HepG2 (cell line): ENCODE results near the gene TUBA1C. TPM values are rescaled to one million over a fixed set of nuclear protein-coding genes. Genes with fewer than 3 reads are reported as not detected.

Experiments used
- ATAC-seq: fragments of 200-7000 bp; cut with Tn5 transposase; 3 replicates; pipeline ENCODE4 v1.9.1; 2020; ENCODE audit warnings: mild to moderate bottlenecking, moderate library complexity
- BruUV-seq: library from RNA; stranded (reverse); fragments of 400-500 nt; replicated peaks from 2 replicates; lab custom pipeline; 2021; lab: Mats Ljungman, UMichigan
- CTCF ChIA-PET: fragments of 300-600 bp; formaldehyde crosslinking; extraction: SDS; loops from one replicate; lab custom pipeline; 2021; ENCODE audit warnings: low total read pairs, inconsistent platforms, low intra/inter-chr PET ratio; lab: Yijun Ruan, JAX
- POLR2A ChIA-PET: fragments of 350-600 bp; sonication (Branson Sonifier 250); formaldehyde crosslinking; loops from one replicate; lab custom pipeline; 2020; ENCODE audit warnings: antibody characterized with exemption, inconsistent platforms; lab: Yijun Ruan, JAX
- DNase-seq: peaks from one replicate; pipeline ENCODE4 v3.0.0-alpha.2; 2015; ENCODE audit warnings: low spot score
- FAIRE-seq: peaks from 3 replicates; lab custom pipeline; 2011; peaks lifted over from hg19 to GRCh38; lab: Jason Lieb, UNC
- H2AFZ ChIP-seq: one replicate; pipeline ENCODE4 v1.6.1; 2011; ENCODE audit warnings: low read length, inconsistent platforms
- H3K27ac ChIP-seq: fragments of 300-600 bp; 3 replicates; pipeline ENCODE4 v1.8.0; 2011; ENCODE audit warnings: mixed run types, mild to moderate bottlenecking, mixed read lengths, low read length, inconsistent platforms; ENCODE audit not compliant: insufficient read depth; ENCODE audit errors: extremely low read length
- H3K27me3 ChIP-seq, 2 experiments: fragments of 200-600 bp in 1 of 2; 2 replicates in 1 of 2; 3 replicates in 1 of 2; pipeline versions ENCODE4 v1.6.0 to v1.8.0; 2011; ENCODE audit warnings: low read length in 2 of 2, mild to moderate bottlenecking in 2 of 2, moderate library complexity in 2 of 2, inconsistent platforms in 1 of 2; ENCODE audit not compliant: insufficient read depth in 2 of 2, control insufficient read depth in 1 of 2
- H3K36me3 ChIP-seq, 2 experiments: fragments of 200-600 bp in 1 of 2; replicated peaks in 1 of 2; 2 replicates in 1 of 2; 3 replicates in 1 of 2; pipeline versions ENCODE4 v1.5.1 to v1.8.0; 2011; ENCODE audit warnings: low read length in 2 of 2, inconsistent platforms in 1 of 2; ENCODE audit not compliant: insufficient read depth in 2 of 2, control insufficient read depth in 1 of 2
- H3K4me1 ChIP-seq: 2 replicates; pipeline ENCODE4 v1.5.1; 2012; ENCODE audit warnings: low read length, inconsistent platforms; ENCODE audit not compliant: insufficient read depth
- H3K4me2 ChIP-seq: 2 replicates; pipeline ENCODE4 v1.6.0; 2011; ENCODE audit warnings: low read depth, low read length, inconsistent platforms
- H3K4me3 ChIP-seq, 3 experiments: fragments of 200-600 bp in 1 of 3; sonication (generic), shearing (Covaris generic) in 1 of 3; replicated peaks in 1 of 3; 2 replicates each; pipeline ENCODE4 v1.5.1; 2011 to 2016; ENCODE audit warnings: low read length in 3 of 3, inconsistent platforms in 2 of 3, low read depth in 2 of 3, mild to moderate bottlenecking in 2 of 3, control low read depth in 1 of 3, mixed read lengths in 1 of 3; ENCODE audit not compliant: insufficient read depth in 1 of 3
- H3K79me2 ChIP-seq: one replicate; pipeline ENCODE4 v1.6.1; 2011; ENCODE audit warnings: low read length, inconsistent platforms; ENCODE audit not compliant: insufficient read depth
- H3K9ac ChIP-seq: 2 replicates; pipeline ENCODE4 v1.6.0; 2011; ENCODE audit warnings: mild to moderate bottlenecking, low read depth, low read length, inconsistent platforms; ENCODE audit not compliant: insufficient read depth
- H3K9me3 ChIP-seq: 2 replicates; pipeline ENCODE4 v1.5.1; 2012; ENCODE audit warnings: mild to moderate bottlenecking, low read length
- H4K20me1 ChIP-seq: 2 replicates; pipeline ENCODE4 v1.6.0; 2011; ENCODE audit warnings: inconsistent platforms, mild to moderate bottlenecking, low read length, moderate library complexity; ENCODE audit not compliant: insufficient read depth
- HCFC1 ChIP-seq: fragments of 150-350 bp; IDR thresholded peaks from 2 replicates; pipeline ENCODE4 v1.6.1; 2014; ENCODE audit warnings: low read depth, low read length
- PHF8 ChIP-seq: sonication (generic); formaldehyde crosslinking; IDR thresholded peaks from 2 replicates; pipeline ENCODE4 v1.5.0; 2020; ENCODE audit warnings: missing genetic modification reagents
- POLR2G ChIP-seq: fragments of 200-400 bp; formaldehyde crosslinking; IDR thresholded peaks from 2 replicates; pipeline ENCODE4 v1.6.1; 2018; ENCODE audit warnings: mild to moderate bottlenecking, low read depth, low read length, moderate library complexity
- TMF1 ChIP-seq: sonication (generic); formaldehyde crosslinking; IDR thresholded peaks from 2 replicates; pipeline ENCODE4 v1.8.1; 2022; ENCODE audit warnings: low read depth, missing genetic modification reagents
- TRIM24 ChIP-seq: sonication (generic); formaldehyde crosslinking; IDR thresholded peaks from 2 replicates; pipeline ENCODE4 v1.8.0; 2022; ENCODE audit warnings: mild to moderate bottlenecking, missing genetic modification reagents
- ZBTB7B ChIP-seq: sonication (generic); formaldehyde crosslinking; IDR thresholded peaks from 2 replicates; pipeline ENCODE4 v1.4.0; 2020; ENCODE audit warnings: missing genetic modification reagents
- ZFX ChIP-seq: sonication (generic); formaldehyde crosslinking; IDR thresholded peaks from 2 replicates; pipeline ENCODE4 v1.4.0; 2020; ENCODE audit warnings: mild to moderate bottlenecking, low read depth, missing genetic modification reagents, moderate library complexity
- ZMAT3 ChIP-seq: sonication (generic); formaldehyde crosslinking; conservative IDR thresholded peaks from 2 replicates; pipeline ENCODE4 v1.7.0; 2021; ENCODE audit warnings: missing genetic modification reagents
- ZNF607 ChIP-seq: sonication (generic); formaldehyde crosslinking; IDR thresholded peaks from 2 replicates; pipeline ENCODE4 v1.5.1; 2020; ENCODE audit warnings: missing genetic modification reagents, mild to moderate bottlenecking, borderline replicate concordance
- ZNF660 ChIP-seq: sonication (generic); formaldehyde crosslinking; IDR thresholded peaks from 2 replicates; pipeline ENCODE4 v1.5.1; 2020; ENCODE audit warnings: mild to moderate bottlenecking, low read depth, missing genetic modification reagents, borderline replicate concordance
- ZNF709 ChIP-seq: sonication (generic); formaldehyde crosslinking; IDR thresholded peaks from 2 replicates; pipeline ENCODE4 v1.5.0; 2020; ENCODE audit warnings: mild to moderate bottlenecking, missing genetic modification reagents
- ZNF720 ChIP-seq: sonication (generic); formaldehyde crosslinking; IDR thresholded peaks from 2 replicates; pipeline ENCODE4 v1.4.0; 2020; ENCODE audit warnings: missing genetic modification reagents
- ZNF768 ChIP-seq: sonication (generic); formaldehyde crosslinking; IDR thresholded peaks from 2 replicates; pipeline ENCODE4 v1.4.0; 2020; ENCODE audit warnings: missing genetic modification reagents
- WGBS: methylation state at CpG from one replicate; pipeline ENCODE4 v1.1.6; 2017; ENCODE audit warnings: low lambda C conversion rate; 5-methylcytosine and 5-hydroxymethylcytosine counted together
- in situ Hi-C: cut with HindIII; loops from 2 replicates; pipeline ENCODE4 v1.10.0; 2017; ENCODE audit warnings: low pct_unique_long_range_greater_than_20kb; ENCODE audit not compliant: extremely low pct_ligation_motif_present
- intact Hi-C: fragments of 100-400 bp; cut with micrococcal nuclease; formaldehyde crosslinking; loops from one replicate; pipeline ENCODE4 v1.10.0; 2022; ENCODE audit not compliant: unreplicated experiment
- polyA plus RNA-seq, 8 experiments: library from polyadenylated mRNA; depleted of rRNA in 3 of 8; stranded (reverse) in 7 of 8; unstranded in 1 of 8; fragments of >200 nt; fragmentation: Illumina TruSeq in 4 of 8; extraction: Trizol in 4 of 8; gene quantifications; 2 replicates each; pipeline versions ENCODE4 v1.2.1 to v1.2.3, GENCODE V29; 2011 to 2016; ENCODE audit warnings: low read depth in 4 of 8, missing spikeins in 1 of 8, mixed read lengths in 1 of 8; ENCODE audit not compliant: insufficient read depth in 1 of 8
- total RNA-seq, 5 experiments: library from RNA; depleted of rRNA; stranded (reverse); fragments of >200 nt; fragmentation: Illumina TruSeq; extraction: Trizol; gene quantifications; 2 replicates each; pipeline ENCODE4 v1.2.3, GENCODE V29; 2016; ENCODE audit warnings: low read depth in 1 of 5
- TF ChIP-seq, protein P1 (sequence below): IDR thresholded peaks from 2 replicates; pipeline ENCODE4 v1.6.1; 2018; ENCODE audit warnings: missing genetic modification reagents, mild to moderate bottlenecking, missing compliant biosample characterization
- TF ChIP-seq, protein P2 (sequence below): sonication (generic); formaldehyde crosslinking; IDR thresholded peaks from 2 replicates; pipeline ENCODE4 v1.4.0; 2020; ENCODE audit warnings: mild to moderate bottlenecking, low read depth, missing genetic modification reagents

Gene TUBA1C
- total and polyA plus RNA-seq, 2 of the 13 experiments (the other 11 are each of a cell fraction or from before 2014, with no cell fraction given), result 693 to 1,075 TPM

DNA sequence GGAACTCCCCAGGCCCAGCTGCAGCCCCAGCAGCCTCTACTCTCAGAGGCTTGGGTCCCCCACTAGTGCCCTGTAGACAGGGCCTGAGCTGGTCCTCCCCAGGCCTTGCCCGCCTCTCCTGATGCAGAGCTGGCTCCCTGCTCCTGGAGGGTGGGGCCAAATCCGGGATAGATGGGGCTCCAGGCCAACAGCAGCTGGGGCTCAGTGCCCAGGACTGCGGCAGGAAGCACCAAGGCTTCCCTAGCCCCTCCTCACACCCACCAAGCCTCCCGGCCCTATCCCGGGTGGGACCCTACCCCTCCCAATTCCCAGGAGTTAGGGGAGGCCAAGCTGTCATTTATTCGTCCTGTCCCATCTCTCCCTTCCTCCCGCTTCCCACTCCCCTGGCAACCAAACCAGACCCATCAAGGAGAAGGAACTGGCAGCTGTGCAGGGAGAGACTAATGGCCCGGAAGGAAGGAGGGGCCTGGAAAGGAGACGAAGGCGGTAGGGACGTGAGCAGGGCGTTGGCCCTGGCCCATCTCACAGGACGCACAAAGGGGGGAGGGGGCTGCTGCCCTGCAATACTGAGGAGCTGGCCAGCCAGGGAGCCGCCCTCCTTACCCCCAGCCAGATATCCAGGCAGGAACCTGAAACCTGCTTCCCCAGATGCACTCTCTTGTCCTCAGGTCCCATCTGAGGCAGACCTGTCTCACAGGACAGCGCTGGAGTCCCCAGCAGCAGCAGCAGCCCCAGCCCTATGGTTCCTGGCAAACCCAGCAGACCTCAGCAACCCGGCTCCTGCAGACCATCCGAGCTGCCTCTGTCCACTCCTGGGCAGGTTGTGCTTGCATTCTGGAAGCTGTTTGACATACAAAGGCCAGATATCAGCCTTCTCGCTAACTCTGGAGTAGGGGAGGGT is 28.4 kb downstream of the TUBA1C start:
- peak; percentile 12; the same call in 2 of the 3 replicates for ATAC-seq

GRCh38 chr12:49294086-49294803 is 29.4 kb downstream of the TUBA1C start:
- no peak for FAIRE-seq
- no TSS peak for BruUV-seq
- TF ChIP-seq PHF8 (CRISPR knock-in tag), result no peak
- TF ChIP-seq ZMAT3, result no peak
- no peak for TF ChIP-seq ZBTB7B (CRISPR knock-in tag)
- TF ChIP-seq ZFX (CRISPR knock-in tag), result no peak
- TF ChIP-seq, protein P1, sequence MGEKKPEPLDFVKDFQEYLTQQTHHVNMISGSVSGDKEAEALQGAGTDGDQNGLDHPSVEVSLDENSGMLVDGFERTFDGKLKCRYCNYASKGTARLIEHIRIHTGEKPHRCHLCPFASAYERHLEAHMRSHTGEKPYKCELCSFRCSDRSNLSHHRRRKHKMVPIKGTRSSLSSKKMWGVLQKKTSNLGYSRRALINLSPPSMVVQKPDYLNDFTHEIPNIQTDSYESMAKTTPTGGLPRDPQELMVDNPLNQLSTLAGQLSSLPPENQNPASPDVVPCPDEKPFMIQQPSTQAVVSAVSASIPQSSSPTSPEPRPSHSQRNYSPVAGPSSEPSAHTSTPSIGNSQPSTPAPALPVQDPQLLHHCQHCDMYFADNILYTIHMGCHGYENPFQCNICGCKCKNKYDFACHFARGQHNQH, result no peak
- TF ChIP-seq ZNF660 (CRISPR knock-in tag), result no peak
- TF ChIP-seq, protein P2, sequence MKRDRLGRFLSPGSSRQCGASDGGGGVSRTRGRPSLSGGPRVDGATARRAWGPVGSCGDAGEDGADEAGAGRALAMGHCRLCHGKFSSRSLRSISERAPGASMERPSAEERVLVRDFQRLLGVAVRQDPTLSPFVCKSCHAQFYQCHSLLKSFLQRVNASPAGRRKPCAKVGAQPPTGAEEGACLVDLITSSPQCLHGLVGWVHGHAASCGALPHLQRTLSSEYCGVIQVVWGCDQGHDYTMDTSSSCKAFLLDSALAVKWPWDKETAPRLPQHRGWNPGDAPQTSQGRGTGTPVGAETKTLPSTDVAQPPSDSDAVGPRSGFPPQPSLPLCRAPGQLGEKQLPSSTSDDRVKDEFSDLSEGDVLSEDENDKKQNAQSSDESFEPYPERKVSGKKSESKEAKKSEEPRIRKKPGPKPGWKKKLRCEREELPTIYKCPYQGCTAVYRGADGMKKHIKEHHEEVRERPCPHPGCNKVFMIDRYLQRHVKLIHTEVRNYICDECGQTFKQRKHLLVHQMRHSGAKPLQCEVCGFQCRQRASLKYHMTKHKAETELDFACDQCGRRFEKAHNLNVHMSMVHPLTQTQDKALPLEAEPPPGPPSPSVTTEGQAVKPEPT (CRISPR knock-in tag), result no peak
- no peak for TF ChIP-seq TRIM24 (CRISPR knock-in tag)
- no peak for TF ChIP-seq TMF1 (CRISPR knock-in tag)
- no peak for TF ChIP-seq ZNF607 (CRISPR knock-in tag)
- no peak for TF ChIP-seq HCFC1
- no peak for TF ChIP-seq ZNF720 (CRISPR knock-in tag)
- no peak for TF ChIP-seq ZNF709

More for the DNA sequence above, 28.4 kb downstream of the TUBA1C start:
- Histone ChIP-seq H4K20me1 (no peaks in the 10 kb centered on the region), H3K4me3 (no peak overlapping the region), H3K4me2 (0 out of 2 replicates have a peak overlapping the region, but pooled peaks have one; percentile 7), H3K9ac (no peak overlapping the region), H3K79me2 (no peaks in the 10 kb centered on the region), H3K36me3 (no peaks in the 10 kb centered on the region), H2AFZ (no peak overlapping the region), H3K27me3 (peaks cover 16 to 70% of the 10 kb centered on the region in 2 experiments), H3K9me3 (no peaks in the 10 kb centered on the region), H3K4me1 (peaks cover 24% of the 10 kb centered on the region), H3K27ac (no peak overlapping the region)
- BruUV-seq, result no TSS peak
- 10% methylated on average over 14 of the region's 18 CpGs for WGBS
- TF ChIP-seq POLR2G (no peak), ZNF768 (0 out of 2 replicates have a peak, but pooled peaks have one; percentile 15)
- ChIA-PET CTCF (no interaction called here), POLR2A (no interaction called here)
- DNase-seq, result no peak
- intact Hi-C loops, result no loop called here
- in situ Hi-C loops, result no loop called here
- FAIRE-seq, result no peak

More at GRCh38 chr12:49294086-49294803, 29.4 kb downstream of the TUBA1C start:
- intact Hi-C loops, result no loop called here
- Histone ChIP-seq H3K9ac (no peak overlapping the region), H3K9me3 (no peaks in the 10 kb centered on the region), H3K79me2 (no peaks in the 10 kb centered on the region), H3K36me3 (no peaks in the 10 kb centered on the region), H3K4me1 (peaks cover 16% of the 10 kb centered on the region), H3K4me2 (no peak overlapping the region), H3K27ac (no peak overlapping the region), H4K20me1 (no peaks in the 10 kb centered on the region), H2AFZ (no peak overlapping the region), H3K27me3 (peaks cover 16 to 71% of the 10 kb centered on the region in 2 experiments), H3K4me3 (no peak overlapping the region)
- in situ Hi-C loops, result no loop called here
- WGBS, result 12% methylated on average over 3 of the region's 8 CpGs
- POLR2A ChIA-PET, result interaction anchor here (0.9 to 1.1 kb wide), 2 partner anchors 14 to 28 kb away, joined by 3 to 4 read pairs; no protein-coding TSS in a partner anchor
- DNase-seq, result no peak
- CTCF ChIA-PET, result no interaction called here
- no peak for ATAC-seq
